Measurements from ENCODE around the gene GMEB2.
"Not testable (repeated sequence)": the region's sequence is repeated elsewhere in the genome, so short reads cannot be mapped to it uniquely, and the experiment has no call there.

The GMEB2 gene
- total RNA-seq: 40.6 to 64.3 (median 51.5) reads per million in 3 experiments

GRCh38 chr20:63626424-63627128 is at the start of gene GMEB2:
Gene GMEB2 (minus strand): TSS chr20:63627101. CDS start chr20:63619397, 7,704 bp downstream.
- DNase-seq: no peak

- no peak for DNase-seq
Measured at GRCh38 chr20:63675681-63676368, 48.9 kb upstream of the GMEB2 start.

DNA sequence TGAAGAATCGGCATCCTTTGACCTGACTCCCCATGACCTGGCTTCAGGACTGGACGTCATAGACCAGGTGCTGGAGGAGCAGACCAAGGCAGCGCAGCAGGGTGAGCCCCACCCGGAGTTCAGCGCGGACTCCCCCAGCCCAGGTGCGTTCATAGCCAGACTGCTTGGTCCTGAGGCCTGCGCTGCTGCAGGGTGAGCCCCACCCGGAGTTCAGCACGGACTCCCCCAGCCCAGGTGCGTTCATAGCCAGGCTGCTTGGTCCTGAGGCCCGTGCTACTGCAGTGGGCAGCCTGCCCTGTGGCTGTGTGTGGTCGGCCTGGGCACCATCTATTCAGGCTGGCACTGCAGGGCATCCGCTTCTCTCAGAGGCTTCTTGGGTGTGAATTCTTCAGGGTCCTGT is 47.0 kb upstream of the GMEB2 start:
- no peak for DNase-seq

GRCh38 chr20:63672666-63673065 is 45.8 kb upstream of the GMEB2 start:
- DNase-seq: no peak

- DNase-seq: not testable (repeated sequence)
Measured at GRCh38 chr20:63671695-63672094, 44.8 kb upstream of the GMEB2 start.

DNA sequence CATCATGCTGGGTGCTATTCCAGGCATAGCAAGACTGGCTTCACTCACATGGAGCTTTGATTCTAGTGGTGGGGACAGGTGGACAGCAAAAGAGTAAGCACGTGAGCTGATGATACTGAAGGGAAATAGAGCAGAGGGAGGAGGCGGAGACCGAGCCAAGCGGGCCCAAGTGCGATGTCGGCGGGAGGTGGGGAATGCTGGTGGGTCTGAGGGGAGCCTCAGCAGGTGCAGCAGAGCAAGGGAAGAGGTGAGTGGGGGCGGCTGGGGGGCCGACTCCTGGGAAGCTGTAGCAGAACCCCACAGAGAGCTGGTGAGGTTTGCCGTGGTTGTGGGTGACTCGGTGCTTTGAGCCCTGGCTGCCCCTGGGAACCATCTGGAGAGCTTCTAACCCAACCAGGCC is 41.5 kb upstream of the GMEB2 start:
- no peak for DNase-seq

DNA sequence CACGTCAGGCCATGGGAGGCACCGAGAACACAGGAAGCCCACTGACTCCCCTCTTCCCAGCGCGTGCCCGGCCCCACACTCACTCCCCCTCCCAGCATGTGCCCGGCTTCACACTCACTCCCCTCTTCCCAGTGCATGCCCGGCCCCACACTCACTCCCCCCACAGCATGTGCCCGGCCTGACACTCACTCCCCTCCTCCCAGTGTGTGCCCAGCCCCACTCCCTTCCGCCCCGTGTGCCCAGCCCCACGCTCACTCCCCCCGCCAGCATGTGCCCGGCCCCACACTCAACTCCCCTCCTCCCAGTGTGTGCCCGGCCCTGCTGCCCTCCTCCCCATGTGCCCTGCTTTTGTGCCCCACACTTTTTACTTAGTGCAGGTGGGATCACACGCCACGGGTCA is 41.0 kb upstream of the GMEB2 start:
- no peak for DNase-seq

GRCh38 chr20:63665708-63666107 is 38.8 kb upstream of the GMEB2 start:
- no peak for DNase-seq

DNA sequence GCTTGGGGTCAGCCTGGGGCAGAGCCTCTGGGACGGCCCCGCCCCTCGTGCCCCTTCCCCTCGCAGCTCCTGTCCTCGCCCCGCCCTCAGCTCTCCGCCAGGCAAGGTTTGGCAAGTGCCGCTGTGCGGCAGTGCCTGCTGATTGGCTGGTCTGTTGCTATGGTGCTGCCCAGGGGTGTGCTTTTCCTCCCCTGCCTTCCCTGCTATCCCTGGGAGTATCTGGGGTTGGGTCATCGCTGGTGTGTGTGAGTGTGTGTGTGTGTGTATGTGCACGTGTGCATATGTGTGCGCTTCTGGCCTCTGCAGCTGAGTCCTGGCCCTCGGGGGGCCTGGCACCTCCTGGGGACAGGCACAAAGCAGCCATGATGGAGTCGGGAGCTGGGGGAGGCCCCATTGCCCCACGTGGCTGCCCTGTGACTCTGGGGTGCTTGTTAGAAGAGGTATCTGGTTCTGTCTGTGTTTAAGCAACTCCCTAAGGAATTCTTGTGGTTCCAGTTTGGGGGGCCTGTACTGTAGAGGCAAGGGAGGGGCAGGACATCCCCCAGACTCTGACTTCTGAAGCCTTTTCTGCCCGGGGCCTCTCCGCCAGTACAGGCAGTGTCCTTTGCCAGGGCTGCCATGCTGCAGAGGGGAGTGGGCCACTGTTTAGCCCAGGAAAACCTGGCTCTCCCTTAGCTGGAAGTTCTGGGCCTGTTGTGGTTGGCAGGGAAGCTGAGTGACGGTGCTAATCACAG is 38.1 kb upstream of the GMEB2 start:
- no peak for DNase-seq

- DNase-seq: no peak
Measured at GRCh38 chr20:63664143-63664851, 37.4 kb upstream of the GMEB2 start.

DNA sequence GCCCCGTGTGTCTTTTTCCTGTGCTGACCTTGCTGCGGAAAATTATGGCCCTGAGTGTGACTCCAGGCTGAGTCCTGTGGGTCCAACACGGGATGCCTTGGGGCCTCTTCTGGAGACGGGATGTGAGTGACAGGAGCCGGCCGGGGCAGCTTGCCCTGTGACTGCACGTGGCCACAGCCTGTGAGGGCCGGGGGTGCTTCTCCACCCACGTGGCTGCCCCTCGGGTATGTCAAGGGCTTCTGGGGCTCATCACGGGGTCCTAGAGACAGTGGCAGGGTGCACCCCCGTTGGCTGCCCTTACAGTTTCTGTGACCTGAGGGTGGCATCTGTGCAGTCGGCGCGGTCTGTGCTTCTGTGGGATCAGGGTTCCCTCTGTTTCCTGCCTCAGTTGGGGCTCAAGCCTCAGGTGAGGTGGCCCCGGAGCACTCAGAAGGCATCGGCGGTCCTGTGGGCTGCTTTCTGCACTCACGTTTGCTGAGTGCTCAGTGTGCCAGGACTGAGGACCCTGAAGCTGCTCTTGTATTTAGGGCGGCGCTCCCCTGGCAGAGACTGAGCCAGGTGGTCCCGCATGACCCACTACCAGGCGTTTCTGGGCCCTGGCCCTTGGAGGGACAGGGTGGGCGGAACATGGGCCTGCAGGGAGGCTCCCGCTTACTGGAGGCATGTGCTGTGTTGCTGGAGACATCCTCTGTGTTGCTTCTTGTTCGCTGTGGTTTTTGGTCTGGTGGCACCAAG is 36.6 kb upstream of the GMEB2 start:
- DNase-seq: no peak

- no peak for DNase-seq
Measured at GRCh38 chr20:63662813-63663189, 35.9 kb upstream of the GMEB2 start.

DNA sequence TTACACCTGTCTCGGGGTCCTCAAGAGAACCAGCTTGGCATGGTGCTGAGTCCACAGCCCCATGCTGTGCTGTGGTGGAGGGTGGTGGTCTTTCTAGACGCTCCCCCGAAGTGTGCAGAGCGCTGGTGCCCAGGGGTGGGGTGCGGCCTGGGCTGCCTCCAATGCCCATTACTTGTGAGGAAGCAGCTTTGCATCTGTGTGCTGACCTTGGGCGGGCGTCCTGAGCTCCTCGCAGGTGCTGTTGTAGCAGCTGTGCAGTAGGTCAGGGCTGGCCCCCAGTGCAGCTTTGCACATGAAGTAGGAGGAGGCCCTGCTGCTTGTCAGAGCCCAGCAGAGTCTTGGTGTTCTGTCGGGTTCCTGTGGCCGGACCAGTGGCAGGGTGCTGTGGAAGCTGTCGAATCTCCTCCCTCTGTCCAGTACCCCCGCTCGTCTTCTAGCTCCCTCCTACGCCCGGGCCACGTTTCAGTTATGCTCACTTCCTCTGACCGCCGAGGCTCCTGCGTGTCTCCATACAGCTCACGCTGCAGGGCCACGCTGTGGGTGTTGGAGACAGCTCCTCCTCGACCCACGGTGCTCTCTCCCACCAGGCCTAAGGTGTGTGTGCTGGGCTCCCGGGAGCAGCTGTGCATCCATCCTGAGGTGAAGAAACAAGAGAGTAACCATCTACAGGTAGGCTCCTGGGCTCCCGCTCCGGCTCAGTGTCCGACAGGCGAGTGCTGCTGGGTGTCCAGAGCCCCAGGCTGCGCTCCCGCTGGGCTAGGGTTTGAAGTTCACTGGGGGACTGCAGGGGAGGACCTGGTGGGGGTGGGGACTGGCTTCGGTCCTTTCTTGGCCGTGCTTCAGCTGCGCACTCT is 35.3 kb upstream of the GMEB2 start:
- DNase-seq: no peak

- DNase-seq: no peak
Measured at GRCh38 chr20:63661108-63661507, 34.2 kb upstream of the GMEB2 start.

GRCh38 chr20:63660622-63661021 is 33.7 kb upstream of the GMEB2 start:
- no peak for DNase-seq

GRCh38 chr20:63660174-63660573 is 33.3 kb upstream of the GMEB2 start:
- DNase-seq: not testable (repeated sequence)

DNA sequence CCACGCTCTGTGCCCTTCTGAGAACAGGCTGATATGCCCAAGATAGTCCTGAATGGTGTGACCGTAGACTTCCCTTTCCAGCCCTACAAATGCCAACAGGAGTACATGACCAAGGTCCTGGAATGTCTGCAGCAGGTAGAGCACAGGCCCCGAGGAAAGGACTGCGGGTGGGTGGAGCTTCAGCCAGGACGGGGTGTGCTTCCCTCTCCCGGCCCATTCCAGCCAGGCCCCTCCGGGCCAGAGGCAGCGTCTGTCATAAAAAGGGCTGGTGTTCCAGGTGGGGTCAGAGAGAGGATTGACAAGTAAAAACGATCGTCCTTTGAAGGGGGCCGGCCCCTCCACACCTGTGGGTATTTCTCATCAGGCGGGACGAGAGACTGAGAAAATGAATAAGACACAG is 32.5 kb upstream of the GMEB2 start:
- no peak for DNase-seq

- DNase-seq: no peak
Measured at GRCh38 chr20:63658749-63659187, 31.9 kb upstream of the GMEB2 start.

DNA sequence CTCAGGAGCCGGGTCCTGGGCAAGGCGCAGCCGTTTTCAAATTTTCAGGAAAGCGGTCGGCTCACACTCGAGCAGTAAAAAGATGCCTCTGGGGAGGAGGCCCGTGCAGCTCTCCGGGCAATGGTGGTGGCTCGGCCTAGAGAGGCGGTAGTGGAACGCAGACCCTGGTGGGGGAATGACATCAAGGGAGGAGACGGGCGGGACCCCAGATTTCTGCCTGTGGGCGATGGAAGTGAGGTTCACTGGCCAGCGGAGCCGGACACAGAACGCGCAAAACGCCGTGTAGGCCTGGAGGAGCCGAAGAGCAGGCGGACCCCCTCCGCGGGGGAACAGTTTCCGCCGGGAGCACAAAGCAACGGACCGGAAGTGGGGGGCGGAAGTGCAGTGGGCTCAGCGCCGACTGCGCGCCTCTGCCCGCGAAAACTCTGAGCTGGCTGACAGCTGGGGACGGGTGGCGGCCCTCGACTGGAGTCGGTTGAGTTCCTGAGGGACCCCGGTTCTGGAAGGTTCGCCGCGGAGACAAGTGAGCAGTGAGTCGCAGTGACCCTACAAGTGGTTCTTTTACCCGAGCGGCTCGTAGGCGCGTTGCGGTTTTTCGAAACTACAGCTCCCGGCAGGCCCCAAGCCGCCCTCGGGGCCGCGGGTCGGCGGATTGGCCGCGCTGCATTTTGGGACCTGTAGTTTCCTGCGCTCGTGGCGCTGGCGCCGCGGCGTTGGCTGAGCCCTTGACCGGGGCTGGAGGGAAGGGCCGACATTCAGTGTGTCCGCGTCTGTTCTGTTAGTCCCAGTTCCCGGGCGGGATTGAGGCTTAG is 31.2 kb upstream of the GMEB2 start, which contains the start of gene RTEL1:
TSS of gene RTEL1 (plus strand) at position 376 of the 812 bp plus-strand sequence. CDS start 1,091 bp downstream, outside the sequence.
- peak; percentile 83 for DNase-seq

DNA sequence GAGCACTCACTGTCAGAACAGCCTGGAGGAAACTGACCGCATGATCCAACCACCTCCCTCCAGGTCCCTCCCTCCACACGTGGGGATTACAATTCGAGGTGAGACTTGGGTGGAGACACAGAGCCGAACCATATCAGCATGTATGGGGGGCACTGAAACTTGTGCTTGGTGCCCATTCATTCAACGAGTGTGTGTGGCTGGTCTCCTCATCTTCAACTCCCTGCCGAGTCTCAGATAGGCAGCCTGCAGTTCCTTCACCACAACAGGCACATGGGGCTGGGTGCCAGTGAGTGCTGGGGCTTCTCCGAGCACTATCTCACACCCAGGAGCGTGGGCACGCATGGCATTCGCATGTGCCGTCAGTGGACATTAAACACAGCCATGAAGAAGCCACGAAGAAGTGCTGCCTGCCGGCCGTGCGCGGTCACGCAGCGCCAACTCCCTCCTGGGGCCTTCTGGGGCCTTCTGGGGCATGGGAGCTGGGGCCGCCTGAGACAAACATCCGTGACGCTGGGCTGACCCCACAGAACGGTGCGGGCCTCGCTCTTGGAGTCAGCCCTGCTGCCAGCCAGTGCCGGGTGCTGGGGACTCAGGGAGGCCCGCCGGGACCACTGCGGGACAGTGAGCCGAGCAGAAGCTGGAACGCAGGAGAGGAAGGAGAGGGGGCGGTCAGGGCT is 30.5 kb upstream of the GMEB2 start:
- DNase-seq: no peak
